Dendritic cell treated with granulocyte-macrophage colony-stimulating factor and Interleukin-4, amounts not matched to agents 40 ng/mL and 50 ng/mL, for 4 days (primary cell): ENCODE results near the gene INTS6.
A peak's percentile ranks its signal among the peaks of the same experiment; 100 is the strongest.

Experiments used
- H3K27ac Mint-ChIP-seq: one replicate; pipeline ENCODE4 v1.8.0; 2022; ENCODE audit warnings: mild to moderate bottlenecking, mixed read lengths
- H3K27me3 Mint-ChIP-seq: one replicate; pipeline ENCODE4 v1.8.0; 2022; ENCODE audit warnings: mild to moderate bottlenecking, mixed read lengths
- H3K36me3 Mint-ChIP-seq: one replicate; pipeline ENCODE4 v1.8.0; 2022; ENCODE audit warnings: low read depth, mixed read lengths
- H3K4me1 Mint-ChIP-seq: one replicate; pipeline ENCODE4 v1.8.0; 2022; ENCODE audit warnings: low read depth, mixed read lengths
- H3K4me3 Mint-ChIP-seq: one replicate; pipeline ENCODE4 v1.8.0; 2022; ENCODE audit warnings: mild to moderate bottlenecking, moderate library complexity, mixed read lengths
- H3K9me3 Mint-ChIP-seq: one replicate; pipeline ENCODE4 v1.8.0; 2022; ENCODE audit warnings: mixed read lengths
- intact Hi-C: fragments of 100-400 bp; cut with micrococcal nuclease; formaldehyde crosslinking; loops from one replicate; pipeline ENCODE4 v1.15.0; 2022

The INTS6 gene, protein sequence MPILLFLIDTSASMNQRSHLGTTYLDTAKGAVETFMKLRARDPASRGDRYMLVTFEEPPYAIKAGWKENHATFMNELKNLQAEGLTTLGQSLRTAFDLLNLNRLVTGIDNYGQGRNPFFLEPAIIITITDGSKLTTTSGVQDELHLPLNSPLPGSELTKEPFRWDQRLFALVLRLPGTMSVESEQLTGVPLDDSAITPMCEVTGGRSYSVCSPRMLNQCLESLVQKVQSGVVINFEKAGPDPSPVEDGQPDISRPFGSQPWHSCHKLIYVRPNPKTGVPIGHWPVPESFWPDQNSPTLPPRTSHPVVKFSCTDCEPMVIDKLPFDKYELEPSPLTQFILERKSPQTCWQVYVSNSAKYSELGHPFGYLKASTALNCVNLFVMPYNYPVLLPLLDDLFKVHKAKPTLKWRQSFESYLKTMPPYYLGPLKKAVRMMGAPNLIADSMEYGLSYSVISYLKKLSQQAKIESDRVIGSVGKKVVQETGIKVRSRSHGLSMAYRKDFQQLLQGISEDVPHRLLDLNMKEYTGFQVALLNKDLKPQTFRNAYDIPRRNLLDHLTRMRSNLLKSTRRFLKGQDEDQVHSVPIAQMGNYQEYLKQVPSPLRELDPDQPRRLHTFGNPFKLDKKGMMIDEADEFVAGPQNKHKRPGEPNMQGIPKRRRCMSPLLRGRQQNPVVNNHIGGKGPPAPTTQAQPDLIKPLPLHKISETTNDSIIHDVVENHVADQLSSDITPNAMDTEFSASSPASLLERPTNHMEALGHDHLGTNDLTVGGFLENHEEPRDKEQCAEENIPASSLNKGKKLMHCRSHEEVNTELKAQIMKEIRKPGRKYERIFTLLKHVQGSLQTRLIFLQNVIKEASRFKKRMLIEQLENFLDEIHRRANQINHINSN

DNA sequence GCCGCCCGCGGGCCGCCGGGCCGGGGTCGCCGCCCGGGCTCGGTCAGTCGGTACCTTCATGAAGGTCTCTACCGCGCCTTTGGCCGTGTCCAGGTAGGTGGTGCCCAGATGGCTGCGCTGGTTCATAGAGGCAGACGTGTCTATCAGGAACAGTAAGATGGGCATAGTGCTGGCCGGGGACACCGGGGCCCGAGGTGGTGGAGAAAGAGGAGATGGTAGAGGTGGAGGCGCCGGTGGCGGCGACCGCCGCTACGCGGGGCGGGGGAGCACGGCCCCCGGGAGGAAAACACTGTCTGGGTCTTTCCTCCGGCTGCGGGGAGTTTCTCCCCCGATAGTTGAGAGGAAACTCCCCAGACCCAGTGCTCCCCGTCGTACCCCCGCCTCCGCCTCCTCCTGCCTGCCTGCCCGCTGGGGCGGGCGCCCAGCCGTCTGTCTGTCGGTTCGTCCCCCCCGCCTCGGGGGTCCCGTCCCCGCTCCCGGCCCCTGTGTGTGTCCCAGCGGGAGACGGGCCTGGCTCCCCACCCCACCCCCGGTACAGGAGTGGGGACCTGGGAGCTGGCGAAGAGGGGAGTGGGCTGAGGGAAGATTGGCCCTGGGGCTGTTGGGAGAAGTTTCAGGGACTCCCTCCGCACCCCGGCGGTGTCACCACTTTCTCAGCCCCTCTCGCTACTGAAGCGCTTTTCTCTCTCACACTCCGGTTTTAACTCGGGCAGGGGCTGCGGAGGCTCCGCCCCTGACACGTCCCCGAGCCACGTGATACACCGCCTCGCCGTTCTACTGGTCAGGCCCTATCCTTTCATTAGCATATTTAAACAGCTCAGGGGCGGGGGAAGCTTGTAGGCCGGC lies at the start of gene INTS6:
INTS6 (minus strand) TSS at position 676 of the 846 bp plus-strand sequence; CDS start at position 165, 511 bp downstream.
- intact Hi-C loops: loop anchor here (1.0 to 5.0 kb wide), 3 partner anchors 110 to 350 kb away; partner anchors contain the start of genes DHRS12 and WDFY2
- Mint-ChIP-seq H3K4me1 (peaks cover 38% of the 10 kb centered on the region), H3K36me3 (peaks cover 65% of the 10 kb centered on the region), H3K4me3 (peak within 1 kb of the TSS; percentile 93), H3K27ac (peak within 1 kb of the TSS; percentile 97), H3K9me3 (peaks cover 8% of the 10 kb centered on the region), H3K27me3 (no peaks in the 10 kb centered on the region)

DNA sequence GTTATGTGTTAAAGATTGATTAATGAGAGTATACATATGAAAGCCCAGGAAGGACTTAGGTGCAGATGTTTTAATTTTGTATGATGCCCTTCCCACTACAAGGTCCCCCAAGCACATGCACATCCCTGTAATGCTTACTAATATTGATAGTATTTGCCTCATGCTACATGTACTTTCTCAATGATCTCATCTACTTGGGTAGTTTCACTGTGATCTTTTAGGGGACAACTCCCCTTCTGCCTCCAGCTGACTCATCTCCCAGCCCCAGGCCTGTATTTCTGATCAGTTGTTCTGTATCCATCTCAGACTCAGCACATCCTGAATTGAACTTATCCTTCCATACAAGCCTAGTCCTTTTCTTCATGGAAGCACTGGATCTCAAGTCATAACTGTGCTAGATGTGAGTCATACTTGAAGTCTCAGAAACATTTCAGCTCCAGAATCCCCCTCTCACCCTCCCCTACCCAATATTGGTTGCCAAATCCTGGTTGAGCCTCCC lies 49.4 kb upstream of the INTS6 start:
- Mint-ChIP-seq H3K4me3 (no peak overlapping the region), H3K4me1 (peaks cover 27% of the 10 kb centered on the region), H3K9me3 (no peaks in the 10 kb centered on the region), H3K27ac (peak overlapping the region; percentile 48), H3K27me3 (peaks cover 3% of the 10 kb centered on the region), H3K36me3 (no peaks in the 10 kb centered on the region)
- intact Hi-C loops: loop anchor here (5.0 kb wide), 1 partner anchor 40 kb away; no protein-coding TSS in a partner anchor

DNA sequence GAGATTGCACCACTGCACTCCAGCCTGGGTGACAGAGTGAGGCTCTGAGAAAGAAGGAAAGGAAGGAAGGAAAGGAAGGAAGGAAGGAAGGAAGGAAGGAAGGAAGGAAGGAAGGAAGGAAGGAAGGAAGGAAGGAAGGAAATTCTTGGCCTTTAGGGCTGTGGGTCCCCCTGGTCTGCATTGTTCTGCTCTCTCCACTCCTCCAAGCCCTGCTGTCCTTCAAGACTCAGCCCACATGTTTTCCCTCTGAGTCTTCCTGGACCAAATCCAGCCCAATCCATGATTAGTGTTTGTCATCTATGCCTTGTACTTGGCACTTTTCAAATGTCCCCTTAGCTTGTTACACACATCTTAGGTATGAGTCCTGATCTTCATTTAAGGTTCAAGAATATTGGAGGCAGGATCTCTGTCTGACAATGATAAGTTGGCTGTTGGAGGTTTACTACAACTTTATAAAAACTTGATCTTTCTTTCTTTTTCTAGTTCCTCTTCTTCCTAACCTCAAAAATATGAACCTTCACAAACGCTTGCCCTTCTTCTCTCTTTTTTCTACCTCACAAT lies 48.8 kb upstream of the INTS6 start:
- Mint-ChIP-seq H3K36me3 (no peaks in the 10 kb centered on the region), H3K27me3 (peaks cover 4% of the 10 kb centered on the region), H3K27ac (peak overlapping the region; percentile 48), H3K4me1 (peaks cover 27% of the 10 kb centered on the region), H3K9me3 (no peaks in the 10 kb centered on the region), H3K4me3 (no peak overlapping the region)
- intact Hi-C loops: loop anchor here (5.0 kb wide), 1 partner anchor 41 kb away; no protein-coding TSS in a partner anchor

DNA sequence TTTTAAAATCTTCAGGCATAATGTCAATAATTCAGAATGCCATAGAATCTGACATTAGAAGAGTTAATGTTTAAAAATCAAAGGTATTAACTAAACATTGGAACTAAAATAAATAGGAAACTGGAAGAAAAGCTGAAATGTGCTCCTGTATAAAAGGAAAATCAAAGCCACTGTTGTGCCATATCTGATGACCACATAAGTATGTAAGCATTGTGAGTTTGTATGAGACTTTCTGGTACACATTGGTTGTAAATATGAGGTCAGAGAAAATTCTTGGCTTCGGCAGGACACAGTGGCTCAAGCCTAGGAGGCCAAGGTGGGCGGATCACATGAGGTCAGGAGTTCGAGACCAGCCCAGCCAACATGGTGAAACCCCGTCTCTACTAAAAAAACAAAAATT lies 48.3 kb upstream of the INTS6 start:
- H3K27me3 Mint-ChIP-seq: peaks cover 4% of the 10 kb centered on the region
- H3K4me3 Mint-ChIP-seq: no peak overlapping the region
- peak overlapping the region; percentile 48 for H3K27ac Mint-ChIP-seq
- no peaks in the 10 kb centered on the region for H3K36me3 Mint-ChIP-seq
- no peaks in the 10 kb centered on the region for H3K9me3 Mint-ChIP-seq
- intact Hi-C loops: loop anchor here (5.0 kb wide), 1 partner anchor 41 kb away; no protein-coding TSS in a partner anchor
- peaks cover 27% of the 10 kb centered on the region for H3K4me1 Mint-ChIP-seq

DNA sequence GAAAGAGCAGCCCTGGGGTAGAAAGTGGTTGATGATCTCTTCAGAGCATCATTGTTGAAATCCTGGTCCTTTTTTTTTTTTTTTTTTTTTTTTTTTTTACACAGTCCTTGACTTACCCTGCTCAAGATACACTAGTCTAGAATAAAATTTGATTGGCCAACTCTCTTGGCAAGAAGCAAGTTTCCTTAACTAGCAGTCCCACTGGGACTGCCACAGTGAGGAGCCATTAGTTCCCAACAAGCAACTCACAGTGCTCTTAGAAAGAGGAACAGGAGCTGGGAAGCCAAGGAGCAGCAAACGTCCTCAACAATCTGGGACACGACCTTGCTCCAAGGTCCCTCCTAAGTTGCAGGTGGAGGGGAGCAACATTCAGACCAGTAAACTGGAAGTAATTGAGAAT lies 47.9 kb upstream of the INTS6 start:
- Mint-ChIP-seq H3K27me3 (peaks cover 4% of the 10 kb centered on the region), H3K4me1 (peaks cover 28% of the 10 kb centered on the region), H3K27ac (no peak overlapping the region), H3K9me3 (no peaks in the 10 kb centered on the region), H3K4me3 (no peak overlapping the region), H3K36me3 (no peaks in the 10 kb centered on the region)
- intact Hi-C loops: loop anchor here (5.0 kb wide), 1 partner anchor 42 kb away; no protein-coding TSS in a partner anchor

DNA sequence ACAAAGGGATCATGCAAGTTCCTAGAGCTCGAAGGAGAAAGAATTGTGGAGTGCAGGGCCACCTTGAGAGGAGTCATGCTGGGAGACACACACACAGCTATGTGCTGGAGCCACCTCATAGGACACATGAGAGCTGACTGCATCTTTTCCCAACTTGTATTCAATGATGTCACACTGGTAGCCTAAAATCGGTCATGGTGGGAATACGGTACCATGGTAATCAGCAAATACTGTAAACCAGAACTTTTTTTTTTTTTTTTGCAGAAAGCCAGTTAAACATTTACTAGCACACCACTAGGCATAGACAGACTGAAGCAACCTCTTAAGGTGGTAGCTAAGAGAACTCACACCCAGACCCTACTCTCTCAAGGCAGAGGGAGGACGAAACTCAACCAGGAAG lies 47.0 kb upstream of the INTS6 start:
- intact Hi-C loops: loop anchor here (5.0 kb wide), 1 partner anchor 42 kb away; no protein-coding TSS in a partner anchor
- no peaks in the 10 kb centered on the region for H3K9me3 Mint-ChIP-seq
- H3K4me1 Mint-ChIP-seq: peaks cover 34% of the 10 kb centered on the region
- no peak overlapping the region for H3K27ac Mint-ChIP-seq
- no peaks in the 10 kb centered on the region for H3K36me3 Mint-ChIP-seq
- H3K4me3 Mint-ChIP-seq: no peak overlapping the region
- H3K27me3 Mint-ChIP-seq: peaks cover 4% of the 10 kb centered on the region

DNA sequence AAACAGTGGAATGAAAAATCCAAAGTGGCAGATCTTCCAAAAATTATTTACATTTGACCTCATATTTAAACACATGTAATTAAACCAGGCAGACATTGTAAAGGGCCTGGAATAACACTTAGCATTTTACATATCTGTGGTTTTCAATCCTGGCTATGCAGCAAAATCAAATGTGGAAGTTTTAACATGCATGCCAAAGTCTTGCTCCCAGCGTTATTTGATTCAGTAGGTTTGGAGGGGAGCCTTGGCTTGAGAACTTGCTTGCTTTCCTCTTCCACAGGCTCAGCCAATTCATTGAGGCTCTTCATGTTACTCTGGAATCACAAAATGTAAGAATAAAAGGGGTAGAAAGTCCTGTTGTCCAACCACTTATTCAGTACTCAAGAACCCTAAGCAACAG lies 42.5 kb upstream of the INTS6 start:
- intact Hi-C loops: no loop called here
- peaks cover 4% of the 10 kb centered on the region for H3K27me3 Mint-ChIP-seq
- H3K9me3 Mint-ChIP-seq: no peaks in the 10 kb centered on the region
- no peaks in the 10 kb centered on the region for H3K36me3 Mint-ChIP-seq
- no peak overlapping the region for H3K27ac Mint-ChIP-seq
- no peak overlapping the region for H3K4me3 Mint-ChIP-seq
- H3K4me1 Mint-ChIP-seq: peaks cover 8% of the 10 kb centered on the region

DNA sequence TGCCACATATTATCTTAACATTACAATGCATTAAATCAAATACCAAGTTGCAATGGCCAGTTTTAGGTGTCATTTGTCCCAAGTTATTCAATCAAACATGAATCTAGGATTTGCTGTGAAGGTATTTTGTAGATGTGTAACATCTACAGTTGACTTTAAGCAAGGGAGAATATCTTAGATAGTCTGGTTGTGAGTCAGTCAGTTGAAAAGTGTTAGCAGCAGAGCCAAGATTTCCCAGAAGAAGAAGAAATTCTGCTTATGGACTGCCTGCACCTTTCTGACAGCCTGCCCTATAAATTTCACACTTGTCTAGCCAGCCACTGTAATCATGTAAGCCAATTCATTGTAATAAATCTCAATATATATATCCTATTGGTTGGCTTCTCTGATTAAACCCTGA lies 41.3 kb upstream of the INTS6 start:
- H3K4me3 Mint-ChIP-seq: no peak overlapping the region
- no peak overlapping the region for H3K27ac Mint-ChIP-seq
- intact Hi-C loops: no loop called here
- no peaks in the 10 kb centered on the region for H3K36me3 Mint-ChIP-seq
- peaks cover 7% of the 10 kb centered on the region for H3K4me1 Mint-ChIP-seq
- H3K9me3 Mint-ChIP-seq: no peaks in the 10 kb centered on the region
- peaks cover 3% of the 10 kb centered on the region for H3K27me3 Mint-ChIP-seq

DNA sequence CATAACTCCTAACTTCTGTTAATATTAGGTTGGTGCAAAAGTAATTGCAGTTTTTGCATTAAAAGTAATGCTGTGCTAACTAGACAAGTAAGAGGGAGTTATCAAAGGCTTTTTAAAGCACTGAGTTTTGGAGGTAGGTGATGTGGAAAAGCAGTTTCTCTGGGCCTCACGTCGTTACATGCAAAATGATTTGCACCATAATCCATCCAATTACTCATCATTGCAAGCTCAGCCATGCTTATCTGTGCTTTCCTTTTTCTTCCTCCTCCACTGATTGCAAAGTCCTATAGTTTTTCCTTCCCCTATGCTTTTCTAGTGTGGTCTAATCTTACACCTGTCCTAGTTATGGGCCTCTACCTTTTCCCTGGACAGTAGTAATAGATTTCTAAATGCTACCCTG lies 35.4 kb upstream of the INTS6 start:
- H3K27ac Mint-ChIP-seq: no peak overlapping the region
- no peak overlapping the region for H3K4me3 Mint-ChIP-seq
- H3K4me1 Mint-ChIP-seq: no peaks in the 10 kb centered on the region
- no peaks in the 10 kb centered on the region for H3K27me3 Mint-ChIP-seq
- H3K9me3 Mint-ChIP-seq: peaks cover 7% of the 10 kb centered on the region
- intact Hi-C loops: no loop called here
- no peaks in the 10 kb centered on the region for H3K36me3 Mint-ChIP-seq

DNA sequence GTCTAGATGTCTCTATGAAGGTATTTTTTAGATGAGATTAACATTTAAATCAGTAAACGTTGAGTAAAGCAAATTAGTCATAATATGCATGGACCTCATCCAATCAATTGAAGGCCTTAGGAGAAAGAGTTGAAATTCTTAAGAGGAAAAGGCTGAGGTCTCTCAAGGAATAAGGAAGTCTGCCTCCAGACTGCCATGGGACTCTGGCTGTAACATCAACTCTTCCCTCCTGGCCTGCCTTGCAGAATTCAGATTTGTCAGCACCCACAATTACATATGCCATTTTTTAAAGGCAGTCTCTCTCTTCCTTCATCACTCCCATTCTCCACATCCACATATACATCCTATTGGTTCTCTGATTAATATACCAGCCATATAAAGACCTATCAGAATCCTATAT lies 28.8 kb upstream of the INTS6 start:
- Mint-ChIP-seq H3K4me3 (no peak overlapping the region), H3K27ac (no peak overlapping the region), H3K4me1 (no peaks in the 10 kb centered on the region), H3K27me3 (no peaks in the 10 kb centered on the region), H3K9me3 (peaks cover 7% of the 10 kb centered on the region), H3K36me3 (no peaks in the 10 kb centered on the region)
- intact Hi-C loops: no loop called here

DNA sequence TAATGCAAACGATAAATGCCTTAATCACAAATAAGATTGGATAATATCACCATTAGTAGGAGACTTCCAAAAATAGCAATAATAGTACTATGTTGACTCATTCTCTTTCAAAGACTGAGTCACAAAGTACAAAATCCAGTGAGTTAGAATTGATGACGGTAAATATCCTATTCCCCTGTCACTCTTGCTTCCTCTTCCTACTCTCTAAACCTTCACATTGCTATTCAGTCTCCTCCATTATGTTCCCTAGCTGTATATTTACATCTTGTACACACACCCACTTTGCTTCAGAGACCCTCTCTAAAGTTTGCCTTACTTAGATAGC lies 26.3 kb upstream of the INTS6 start:
- intact Hi-C loops: no loop called here
- H3K27me3 Mint-ChIP-seq: no peaks in the 10 kb centered on the region
- no peaks in the 10 kb centered on the region for H3K4me1 Mint-ChIP-seq
- peaks cover 7% of the 10 kb centered on the region for H3K9me3 Mint-ChIP-seq
- no peaks in the 10 kb centered on the region for H3K36me3 Mint-ChIP-seq
- H3K4me3 Mint-ChIP-seq: no peak overlapping the region
- H3K27ac Mint-ChIP-seq: no peak overlapping the region

DNA sequence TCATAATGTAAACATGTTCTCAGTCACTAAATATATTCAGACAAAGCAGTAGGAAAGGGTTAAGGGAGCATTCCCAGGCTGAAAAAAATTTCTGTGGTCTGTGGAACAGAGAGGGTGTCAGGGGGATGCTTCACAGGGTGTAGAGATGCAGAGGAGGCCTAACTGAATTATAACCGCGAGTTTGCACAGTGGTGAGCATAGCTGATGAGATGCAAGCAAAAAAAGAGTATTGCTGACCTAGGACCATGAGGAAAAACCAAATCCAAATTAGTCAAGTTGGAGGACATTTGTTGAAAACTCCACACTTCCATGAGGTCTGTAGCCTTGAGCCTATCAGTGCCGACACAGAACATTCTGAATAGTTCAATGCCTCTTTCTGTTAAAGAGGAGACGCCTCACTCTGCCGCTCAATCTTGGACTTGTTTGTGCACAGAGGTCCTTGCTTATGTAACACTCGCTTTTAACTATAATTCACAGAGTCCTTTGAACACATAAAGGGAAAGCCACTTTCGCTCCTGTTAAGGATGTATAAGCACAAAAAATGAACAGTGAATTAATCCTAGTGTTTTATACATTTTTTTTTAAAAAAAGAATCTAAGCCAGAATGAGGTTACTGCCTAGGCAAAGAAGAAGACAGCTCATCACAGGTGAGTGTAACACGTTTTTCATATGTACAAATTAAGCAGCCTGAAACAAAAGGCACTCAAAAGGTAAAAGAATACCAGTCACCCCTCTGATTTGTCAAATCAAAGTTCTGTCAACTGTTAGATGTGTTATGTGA lies 25.8 kb upstream of the INTS6 start:
- Mint-ChIP-seq H3K27me3 (no peaks in the 10 kb centered on the region), H3K4me3 (no peak overlapping the region), H3K36me3 (no peaks in the 10 kb centered on the region), H3K9me3 (peaks cover 1% of the 10 kb centered on the region), H3K4me1 (no peaks in the 10 kb centered on the region), H3K27ac (no peak overlapping the region)
- intact Hi-C loops: no loop called here
